GM12878 (cell line): ENCODE results near the gene NFATC1.

Experiments
- CBFB ChIP-seq: IDR thresholded peaks from 2 replicates; pipeline ENCODE4 v1.6.1; 2016; ENCODE audit warnings: antibody characterized with exemption, low read depth
- CHD2 ChIP-seq: IDR thresholded peaks from 2 replicates; pipeline ENCODE4 v1.6.1; 2011; ENCODE audit warnings: low read depth, low read length, improper control_type of control experiment, borderline replicate concordance
- MAX ChIP-seq: IDR thresholded peaks from 2 replicates; pipeline ENCODE4 v1.6.1; 2012; ENCODE audit warnings: low read depth, low read length, improper control_type of control experiment
- MEF2B ChIP-seq: fragments of 450-650 bp; IDR thresholded peaks from 2 replicates; pipeline ENCODE4 v1.6.1; 2018; ENCODE audit warnings: mild to moderate bottlenecking, moderate library complexity; ENCODE audit not compliant: partially characterized antibody, poor library complexity, severe bottlenecking
- NFXL1 ChIP-seq: fragments of 450-650 bp; IDR thresholded peaks from 2 replicates; pipeline ENCODE4 v1.6.1; 2017; ENCODE audit warnings: antibody characterized with exemption, mild to moderate bottlenecking, borderline replicate concordance
- NFYA ChIP-seq: IDR thresholded peaks from 2 replicates; pipeline ENCODE4 v1.6.1; 2011; ENCODE audit warnings: low read depth, mild to moderate bottlenecking, low read length, improper control_type of control experiment, borderline replicate concordance
- NR2F1 ChIP-seq: fragments of 450-650 bp; conservative IDR thresholded peaks from 2 replicates; pipeline ENCODE4 v1.6.1; 2017; ENCODE audit warnings: mild to moderate bottlenecking
- SIX5 ChIP-seq: IDR thresholded peaks from 2 replicates; pipeline ENCODE4 v1.6.1; 2011; ENCODE audit warnings: mild to moderate bottlenecking, low read depth, low read length, moderate library complexity; ENCODE audit not compliant: severe bottlenecking
- TF ChIP-seq, protein P1 (sequence below), 3 experiments: IDR thresholded peaks in 2 of 3; conservative IDR thresholded peaks in 1 of 3; 2 replicates each; pipeline ENCODE4 v1.5.1; 2011; ENCODE audit warnings: low read depth in 3 of 3, low read length in 3 of 3, mild to moderate bottlenecking in 3 of 3, control low read depth in 2 of 3, moderate library complexity in 2 of 3, inconsistent platforms in 1 of 3, mixed read lengths in 1 of 3; ENCODE audit not compliant: control insufficient read depth in 2 of 3, insufficient read depth in 1 of 3; ENCODE audit errors: extremely low read depth in 1 of 3
- TF ChIP-seq, protein P2 (sequence below): IDR thresholded peaks from 2 replicates; pipeline ENCODE4 v1.6.1; 2012; ENCODE audit warnings: low read depth, low read length, improper control_type of control experiment

- TF ChIP-seq, protein P1, sequence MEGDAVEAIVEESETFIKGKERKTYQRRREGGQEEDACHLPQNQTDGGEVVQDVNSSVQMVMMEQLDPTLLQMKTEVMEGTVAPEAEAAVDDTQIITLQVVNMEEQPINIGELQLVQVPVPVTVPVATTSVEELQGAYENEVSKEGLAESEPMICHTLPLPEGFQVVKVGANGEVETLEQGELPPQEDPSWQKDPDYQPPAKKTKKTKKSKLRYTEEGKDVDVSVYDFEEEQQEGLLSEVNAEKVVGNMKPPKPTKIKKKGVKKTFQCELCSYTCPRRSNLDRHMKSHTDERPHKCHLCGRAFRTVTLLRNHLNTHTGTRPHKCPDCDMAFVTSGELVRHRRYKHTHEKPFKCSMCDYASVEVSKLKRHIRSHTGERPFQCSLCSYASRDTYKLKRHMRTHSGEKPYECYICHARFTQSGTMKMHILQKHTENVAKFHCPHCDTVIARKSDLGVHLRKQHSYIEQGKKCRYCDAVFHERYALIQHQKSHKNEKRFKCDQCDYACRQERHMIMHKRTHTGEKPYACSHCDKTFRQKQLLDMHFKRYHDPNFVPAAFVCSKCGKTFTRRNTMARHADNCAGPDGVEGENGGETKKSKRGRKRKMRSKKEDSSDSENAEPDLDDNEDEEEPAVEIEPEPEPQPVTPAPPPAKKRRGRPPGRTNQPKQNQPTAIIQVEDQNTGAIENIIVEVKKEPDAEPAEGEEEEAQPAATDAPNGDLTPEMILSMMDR (IDR thresholded peaks at IDR 0.05 in 2 of 3, conservative IDR thresholded peaks at IDR 0.05 in 1 of 3; ENCODE audit: control insufficient read depth in 2 of 3, extremely low read depth in 1 of 3, insufficient read depth in 1 of 3, low read depth in 3 of 3, low read length in 3 of 3), result no peak
- TF ChIP-seq CHD2 (no peak), CBFB (no peak), SIX5 (no peak), NFXL1 (no peak), MAX (no peak), NFYA (no peak), MEF2B (no peak), NR2F1 (no peak)
- TF ChIP-seq, protein P2, sequence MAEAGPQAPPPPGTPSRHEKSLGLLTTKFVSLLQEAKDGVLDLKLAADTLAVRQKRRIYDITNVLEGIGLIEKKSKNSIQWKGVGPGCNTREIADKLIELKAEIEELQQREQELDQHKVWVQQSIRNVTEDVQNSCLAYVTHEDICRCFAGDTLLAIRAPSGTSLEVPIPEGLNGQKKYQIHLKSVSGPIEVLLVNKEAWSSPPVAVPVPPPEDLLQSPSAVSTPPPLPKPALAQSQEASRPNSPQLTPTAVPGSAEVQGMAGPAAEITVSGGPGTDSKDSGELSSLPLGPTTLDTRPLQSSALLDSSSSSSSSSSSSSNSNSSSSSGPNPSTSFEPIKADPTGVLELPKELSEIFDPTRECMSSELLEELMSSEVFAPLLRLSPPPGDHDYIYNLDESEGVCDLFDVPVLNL, result no peak
These were observed 15.6 kb upstream of the NFATC1 start for GRCh38 chr18:79379931-79380815.
